Measurements from ENCODE around the gene ADD3.

Gene ADD3

GRCh38 chr10:110074298-110074697 lies 66.5 kb downstream of the ADD3 start:
- DNase-seq: no peak

DNA sequence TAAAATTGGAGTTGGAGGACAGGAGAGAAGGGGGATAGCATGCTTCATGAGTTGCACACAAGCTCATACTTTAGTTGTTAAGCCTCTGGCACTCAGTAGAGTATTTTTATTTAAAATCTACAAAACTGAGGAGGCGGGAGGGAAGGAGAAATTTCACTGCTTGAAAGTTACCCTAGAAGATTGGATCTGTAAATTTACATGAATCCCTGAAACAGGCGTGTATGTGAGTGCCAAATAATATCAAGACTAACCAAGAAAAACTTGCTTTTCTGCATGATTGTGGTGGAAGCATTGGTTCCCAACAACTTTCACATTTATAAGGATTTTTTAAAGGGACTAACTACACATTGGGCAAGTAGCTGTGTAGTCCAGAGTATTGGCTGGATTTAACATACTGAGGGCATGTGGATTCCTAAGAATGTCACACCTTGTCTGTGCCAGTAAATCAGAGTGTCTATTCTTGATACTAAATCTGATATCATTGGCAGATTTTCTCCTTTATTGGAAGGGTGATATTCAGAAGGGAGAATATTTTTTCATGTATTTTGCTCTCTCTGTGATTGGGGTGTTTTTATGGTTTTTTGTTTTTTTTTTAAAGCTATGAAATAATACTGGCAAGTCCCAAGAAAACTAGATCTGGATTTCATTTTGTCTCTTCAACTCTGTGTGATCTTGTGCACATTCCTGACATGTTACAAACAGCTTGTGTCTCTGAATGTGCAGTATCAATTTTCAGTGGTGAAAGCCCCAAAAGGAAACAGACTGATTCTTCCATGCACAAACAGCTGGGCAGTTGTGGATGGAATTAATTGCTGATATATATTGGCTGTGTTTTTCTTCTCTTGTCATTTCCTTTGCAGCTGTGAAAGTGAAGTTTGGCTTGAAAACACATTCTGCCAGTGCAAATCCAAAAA lies 67.2 kb downstream of the ADD3 start:
- no peak for DNase-seq

DNA sequence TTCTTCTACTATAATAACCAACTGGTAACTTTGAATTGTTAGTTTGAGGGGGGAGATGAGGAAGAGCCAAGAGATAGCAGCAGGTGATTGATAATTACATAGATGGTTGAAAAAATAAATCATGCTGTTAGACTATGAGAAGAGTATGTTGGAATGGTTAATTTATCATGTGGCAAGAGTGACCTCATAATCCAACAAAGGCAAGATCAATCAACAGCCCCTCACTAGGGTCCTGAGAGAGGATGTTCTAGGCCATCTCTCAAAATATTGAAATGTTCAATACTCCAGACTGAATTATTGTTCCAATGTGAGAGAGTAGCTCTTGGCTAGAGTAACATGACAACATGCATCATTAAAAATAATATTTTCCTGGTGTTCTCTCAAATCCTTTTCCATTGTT lies 67.9 kb downstream of the ADD3 start:
- DNase-seq: no peak

DNA sequence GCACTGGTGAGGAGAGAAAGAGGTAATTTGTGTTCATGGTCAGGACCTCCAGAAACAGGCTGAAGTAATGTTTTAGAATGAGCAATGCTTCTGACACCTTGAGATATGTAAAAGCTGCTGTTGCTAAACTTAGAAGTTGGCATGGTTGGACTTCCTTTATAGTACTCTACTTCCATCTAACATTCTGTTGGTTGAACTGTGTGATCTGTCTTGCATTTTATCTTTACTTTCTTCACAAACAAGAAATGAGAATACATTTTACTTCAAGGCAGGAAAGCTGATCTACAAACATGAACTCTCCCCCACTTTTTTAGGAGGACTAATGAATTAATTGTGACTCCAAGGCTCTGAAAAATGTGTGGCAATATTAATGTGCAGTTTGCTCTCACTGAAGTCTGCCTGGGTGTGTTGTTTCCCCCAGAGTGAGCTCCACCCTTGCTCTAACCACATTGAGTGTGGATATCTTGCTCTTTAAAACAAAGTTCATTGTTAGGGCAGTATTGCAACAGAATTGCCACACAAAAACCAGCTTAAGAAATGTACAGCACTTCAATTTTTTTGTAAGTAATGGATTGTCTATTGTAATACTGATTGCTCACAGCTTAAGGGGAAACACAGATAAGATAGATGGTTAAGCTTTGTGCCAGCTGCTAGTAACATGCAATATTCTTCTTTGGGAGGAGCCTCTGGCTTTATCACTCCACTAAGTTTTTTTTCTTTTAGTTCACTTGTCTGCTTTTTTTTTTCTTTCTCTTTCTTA lies 69.0 kb downstream of the ADD3 start:
- DNase-seq: no peak

- DNase-seq: no peak
Observed at GRCh38 chr10:110077436-110078130, 69.8 kb downstream of the ADD3 start.

- no peak for DNase-seq
Observed at GRCh38 chr10:110078317-110078716, 70.5 kb downstream of the ADD3 start.

DNA sequence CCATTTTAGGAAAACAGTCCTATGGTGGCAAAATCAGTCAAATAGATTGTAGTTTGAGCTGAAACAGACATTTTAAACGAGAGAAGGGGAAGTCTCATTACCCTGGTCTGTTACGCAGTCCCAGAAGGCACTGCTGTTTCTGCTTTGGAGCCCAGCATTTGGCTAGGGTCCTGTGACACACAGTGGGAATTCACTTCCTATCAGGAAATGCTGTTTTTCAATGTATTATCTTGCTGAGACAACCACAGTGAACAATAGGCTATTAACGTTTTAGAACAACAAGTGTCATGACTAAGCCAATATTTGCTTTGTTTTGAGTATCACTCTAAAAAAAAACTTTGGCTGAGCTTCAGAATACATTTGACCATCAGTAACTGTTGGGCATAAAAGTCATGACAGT lies 74.1 kb downstream of the ADD3 start:
- no peak for DNase-seq

DNA sequence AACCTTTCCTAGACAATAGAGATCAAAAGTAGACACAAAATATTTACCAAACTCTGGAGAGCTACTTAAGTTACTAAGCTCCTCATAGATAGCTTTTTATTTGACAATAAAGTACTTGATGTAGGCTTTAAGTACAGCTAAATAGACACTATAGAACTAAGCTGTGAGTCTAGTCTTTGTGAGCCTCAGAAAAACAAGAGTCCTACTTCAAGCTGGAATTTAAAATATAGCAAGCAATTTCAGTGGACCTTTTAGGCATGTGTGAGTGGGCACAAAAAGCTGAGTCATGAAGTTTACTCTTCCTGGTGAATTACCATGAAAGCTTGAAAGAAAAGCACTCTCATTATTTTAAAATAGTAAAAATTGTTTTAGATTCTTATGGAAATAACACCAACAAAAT lies 76.1 kb downstream of the ADD3 start:
- DNase-seq: peak; percentile 2

GRCh38 chr10:110087682-110088081 lies 79.9 kb downstream of the ADD3 start:
- DNase-seq: no peak

DNA sequence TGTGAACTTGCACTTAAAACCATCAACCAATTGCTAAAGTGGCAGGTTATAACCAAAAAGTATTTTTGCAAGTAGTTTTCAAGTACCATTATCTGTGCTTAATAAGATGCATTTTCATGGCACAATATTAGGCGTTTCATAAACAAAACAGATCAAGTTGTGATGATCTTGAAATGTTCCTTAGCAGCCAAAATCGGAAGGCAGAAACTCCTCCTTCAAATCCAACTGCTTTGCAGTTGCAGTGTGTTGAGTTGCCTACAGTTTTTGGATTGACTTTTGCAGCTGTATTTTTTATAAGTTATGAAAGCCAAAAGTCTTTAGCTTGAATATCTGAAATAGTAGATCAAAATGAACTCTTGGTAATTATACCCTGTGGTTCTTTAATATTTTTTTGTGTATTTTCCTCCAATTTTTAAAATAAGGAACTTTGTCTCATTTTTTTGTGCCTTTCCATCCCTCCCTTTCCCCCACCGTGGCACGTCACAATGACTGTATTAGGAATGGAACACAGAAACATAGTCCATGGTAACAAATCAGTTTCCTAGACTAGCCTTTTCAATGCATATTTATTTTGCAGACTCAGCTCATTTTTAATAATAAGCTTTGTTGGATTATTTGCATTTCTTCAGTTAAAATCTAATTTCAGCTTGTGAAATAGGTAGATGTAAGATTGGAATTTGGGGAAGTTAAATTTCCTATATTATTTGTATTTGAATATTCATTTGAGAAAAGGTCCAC lies 80.8 kb downstream of the ADD3 start:
- DNase-seq: no peak

GRCh38 chr10:110091830-110092229 lies 84.0 kb downstream of the ADD3 start:
- DNase-seq: no peak

- no peak for DNase-seq
Observed at GRCh38 chr10:110093722-110094121, 85.9 kb downstream of the ADD3 start.

DNA sequence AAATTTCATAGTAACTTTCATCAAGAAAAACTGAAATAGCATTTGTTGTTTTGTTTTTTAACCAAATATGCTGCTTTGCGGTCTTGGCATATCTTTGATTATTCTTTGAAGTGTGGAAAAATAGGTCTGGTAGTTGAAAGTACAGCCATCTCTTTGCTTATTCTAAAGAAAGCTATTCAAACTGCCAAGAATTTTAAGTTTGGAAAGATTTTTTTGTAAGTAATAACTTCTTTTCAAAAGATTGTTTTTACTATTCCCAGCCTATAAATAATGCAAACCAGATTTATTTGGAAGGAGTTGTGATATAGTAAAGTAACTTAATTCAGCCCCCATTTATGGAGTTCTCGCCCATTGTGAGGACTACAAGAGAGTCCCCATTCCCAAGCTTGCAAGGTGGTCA lies 87.0 kb downstream of the ADD3 start:
- DNase-seq: no peak

- no peak for DNase-seq
Observed at GRCh38 chr10:110101464-110102144, 93.8 kb downstream of the ADD3 start.

GRCh38 chr10:110103921-110104461 lies 96.2 kb downstream of the ADD3 start:
- no peak for DNase-seq

DNA sequence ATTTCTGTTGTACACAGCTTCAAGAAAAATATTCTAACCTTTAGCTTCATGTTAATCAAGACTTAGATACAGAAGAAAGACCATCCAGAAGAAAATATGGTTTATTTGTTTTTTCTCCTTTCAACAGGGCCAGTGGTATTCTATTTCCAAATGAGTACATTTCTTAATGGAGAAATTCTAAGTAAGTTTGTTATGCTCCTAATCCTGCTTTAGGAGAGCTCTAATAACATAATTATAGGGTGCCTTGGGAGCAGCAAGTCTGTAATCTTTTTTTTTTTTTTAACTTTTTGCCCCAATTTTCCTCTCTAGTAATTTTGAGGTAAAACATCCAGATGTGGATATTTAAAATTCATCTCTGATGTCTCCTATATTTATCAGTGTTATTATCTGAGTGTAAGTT lies 98.1 kb downstream of the ADD3 start:
- no peak for DNase-seq

DNA sequence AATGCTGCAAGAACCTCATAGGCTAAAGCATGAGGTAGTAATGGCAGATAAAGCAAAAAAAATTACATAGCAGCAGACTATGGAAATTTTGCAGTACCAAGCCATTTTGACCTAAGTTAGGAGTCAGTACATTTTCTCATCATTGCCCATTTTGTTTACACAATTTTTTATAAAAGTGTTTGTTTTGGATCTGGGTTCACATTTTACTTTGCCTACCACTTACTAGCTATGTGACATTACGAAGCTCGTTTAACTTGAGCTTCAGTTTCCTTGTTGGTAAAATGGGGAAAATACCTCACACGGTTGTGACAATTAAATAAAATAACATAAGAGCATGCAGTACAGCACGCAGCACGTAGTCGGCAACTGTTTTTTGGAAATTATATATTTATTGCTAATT lies 99.6 kb downstream of the ADD3 start:
- DNase-seq: no peak

GRCh38 chr10:110107887-110108286 lies 100.1 kb downstream of the ADD3 start:
- DNase-seq: no peak

DNA sequence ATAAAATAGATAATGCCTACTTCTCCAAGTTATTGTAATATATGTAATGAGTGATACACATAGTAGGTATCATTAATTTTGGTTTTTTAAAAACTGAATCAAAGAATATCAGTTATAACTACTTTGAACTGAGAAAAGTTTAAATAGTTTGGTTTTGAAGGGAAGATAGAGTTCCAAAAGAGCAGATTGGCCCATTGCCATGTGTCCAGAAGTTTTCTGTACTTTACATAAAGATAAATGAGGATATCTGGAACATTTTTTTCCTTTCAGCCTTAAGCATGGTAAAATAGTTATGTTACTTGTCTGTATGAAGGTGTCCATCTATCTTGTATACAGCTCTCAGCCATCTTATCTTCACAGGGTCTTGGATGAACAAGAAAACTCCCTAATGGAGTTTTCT lies 101.7 kb downstream of the ADD3 start:
- no peak for DNase-seq

DNA sequence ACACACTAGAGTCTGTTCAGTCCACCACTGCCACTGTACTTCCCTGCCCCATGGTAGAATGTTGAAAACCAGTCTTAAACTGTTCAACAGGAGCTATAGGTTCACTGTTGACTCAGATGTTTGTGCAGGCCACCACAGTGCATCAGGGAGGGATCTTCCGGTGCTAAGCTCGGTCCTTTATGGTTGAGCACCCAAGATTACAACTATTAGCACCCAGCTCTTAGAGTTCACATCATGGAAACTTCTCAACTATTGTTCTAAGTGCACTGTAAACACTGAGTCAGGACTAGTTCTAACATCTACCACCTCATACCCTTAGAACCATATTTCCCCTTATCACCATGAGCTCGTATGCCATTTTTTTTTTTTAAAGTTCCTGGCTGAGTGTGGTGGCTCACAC lies 102.6 kb downstream of the ADD3 start:
- no peak for DNase-seq

DNA sequence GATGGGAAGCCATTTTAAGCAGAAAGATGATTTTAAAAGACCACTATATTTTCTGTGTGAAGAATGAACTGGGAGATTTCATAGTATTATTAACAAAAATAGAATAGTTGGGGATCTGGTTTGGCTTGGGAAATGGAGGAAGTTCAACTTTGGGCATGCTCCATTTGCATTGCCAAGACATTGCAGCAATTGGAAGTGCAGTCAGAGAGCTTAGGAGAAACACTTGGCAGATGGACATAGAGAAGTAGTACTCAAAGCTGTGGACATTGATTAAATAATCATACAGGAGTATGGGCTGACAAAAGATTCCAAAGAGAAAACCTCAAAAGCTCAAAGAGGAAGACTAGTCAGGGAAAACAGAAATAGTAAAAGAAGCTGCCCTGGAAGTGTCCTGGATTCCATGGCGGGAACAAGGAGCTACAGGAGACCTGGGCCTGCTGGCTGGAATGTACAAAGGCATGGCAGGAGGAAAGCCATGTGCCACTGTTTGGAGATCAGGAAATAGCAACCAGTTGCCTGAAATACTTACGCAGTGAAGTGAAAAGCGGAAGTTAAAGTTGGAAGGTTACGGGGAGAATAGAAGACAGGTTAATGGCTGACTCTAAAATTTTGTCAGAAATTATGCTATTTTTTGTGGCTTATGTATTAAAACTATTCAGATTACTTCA lies 106.0 kb downstream of the ADD3 start:
- no peak for DNase-seq
